Fibroblast of mammary gland (primary cell): ENCODE data around the gene TMCO2.

Experiments
- DNase-seq: peaks from one replicate; pipeline ENCODE4 v3.0.0-alpha.2; 2010; ENCODE audit warnings: low read depth
- H3K4me3 ChIP-seq: 2 replicates; pipeline ENCODE4 v1.5.1; 2011; ENCODE audit warnings: low read depth, mild to moderate bottlenecking, low read length, moderate library complexity; ENCODE audit not compliant: control insufficient read depth
- CTCF ChIP-seq: conservative IDR thresholded peaks from 2 replicates; pipeline ENCODE4 v1.5.1; 2011; ENCODE audit warnings: low read depth, low read length, inconsistent platforms; ENCODE audit not compliant: control insufficient read depth, insufficient read depth

Gene TMCO2

GRCh38 chr1:40244138-40244744 is 3.5 kb upstream of the TMCO2 start:
- no peak for DNase-seq
- TF ChIP-seq CTCF: no peak
- H3K4me3 ChIP-seq: no peak overlapping the region

GRCh38 chr1:40245686-40246085 is 2.1 kb upstream of the TMCO2 start:
- TF ChIP-seq CTCF: no peak
- DNase-seq: no peak
- H3K4me3 ChIP-seq: no peak overlapping the region

- no peak overlapping the region for H3K4me3 ChIP-seq
- TF ChIP-seq CTCF: no peak
- DNase-seq: no peak
Measured at GRCh38 chr1:40248412-40248811, 675 bp downstream of the TMCO2 start.

GRCh38 chr1:40251456-40251855 is 3.7 kb downstream of the TMCO2 start:
- no peak for TF ChIP-seq CTCF
- no peak for DNase-seq
- H3K4me3 ChIP-seq: no peak overlapping the region

- no peak for TF ChIP-seq CTCF
- no peak overlapping the region for H3K4me3 ChIP-seq
- DNase-seq: no peak
Measured at GRCh38 chr1:40252601-40253000, 4.9 kb downstream of the TMCO2 start.

GRCh38 chr1:40255231-40255630 is 7.5 kb downstream of the TMCO2 start:
- DNase-seq: no peak
- no peak overlapping the region for H3K4me3 ChIP-seq
- no peak for TF ChIP-seq CTCF
